Renal cortex interstitium (tissue), 11 donors: ENCODE data around the gene MNT. TPM values are rescaled to one million over a fixed set of nuclear protein-coding genes. Genes with fewer than 3 reads are reported as not detected.

ENCODE experiments used
- DNase-seq, 11 donors: peaks; one replicate each; pipeline ENCODE4 v3.0.0-alpha.2; 2013; ENCODE audit warnings: low read depth in 9 of 11, low spot score in 4 of 11; ENCODE audit errors: extremely low read depth in 1 of 11
- polyA plus RNA-seq, 3 donors: library from polyadenylated mRNA; unstranded; fragments of 120-200 nt; gene quantifications; one replicate each; pipeline ENCODE4 v1.2.1, GENCODE V29; 2013; ENCODE audit not compliant: insufficient read length in 3 of 3

Gene MNT
- polyA plus RNA-seq, 3 donors: 13.0 to 28.1 (median 18.5) TPM

GRCh38 chr17:2351269-2351668 is 49.6 kb downstream of the MNT start:
- DNase-seq: no peak

GRCh38 chr17:2347805-2348685 is 52.8 kb downstream of the MNT start:
- peak in 5 of 11 donors; percentile 40 to 75 (median 68) for DNase-seq

GRCh38 chr17:2346475-2346874 is 54.4 kb downstream of the MNT start:
- no peak for DNase-seq

- DNase-seq: no peak
Measured at GRCh38 chr17:2344528-2344927, 56.3 kb downstream of the MNT start.

- DNase-seq: no peak
Measured at GRCh38 chr17:2343421-2343820, 57.4 kb downstream of the MNT start.

- DNase-seq: no peak
Measured at GRCh38 chr17:2338315-2338657, 62.6 kb downstream of the MNT start.

GRCh38 chr17:2337544-2338314 is 63.1 kb downstream of the MNT start:
- DNase-seq: peak in 2 of 11 donors; percentile 29 to 56

GRCh38 chr17:2336852-2337543 is 63.9 kb downstream of the MNT start, which contains the start of gene SGSM2:
Gene SGSM2 (plus strand): TSS chr17:2337501. CDS start chr17:2337689, 188 bp downstream.
- DNase-seq: peak in 2 of 11 donors; percentile 44 to 63

GRCh38 chr17:2336215-2336851 is 64.5 kb downstream of the MNT start, which contains the start of gene TSR1:
Gene TSR1 (minus strand): TSS chr17:2336457. CDS start chr17:2336427, 30 bp downstream.
- DNase-seq: peak in 10 of 11 donors; percentile 72 to 92 (median 86)

- DNase-seq: no peak
Measured at GRCh38 chr17:2335726-2336214, 65.1 kb downstream of the MNT start.

Other genes starting within 250 kb of the MNT start
- 10 to 100 TPM; 27.1 to 32.1 (median 28.0) TPM for gene SMG6, start 97.3 kb downstream of the MNT start, polyA plus RNA-seq
- gene SRR, start 97.1 kb downstream of the MNT start, polyA plus RNA-seq: 10 to 100 TPM; 17.1 to 23.0 (median 22.9) TPM
- gene TSR1, start 64.6 kb downstream of the MNT start, polyA plus RNA-seq: 10 to 100 TPM; 38.7 to 41.4 (median 40.6) TPM
- gene SGSM2, start 63.6 kb downstream of the MNT start, polyA plus RNA-seq: 10 to 100 TPM; 61.6 to 79.9 (median 74.7) TPM
- gene METTL16, start 110.8 kb upstream of the MNT start, polyA plus RNA-seq: 10 to 100 TPM; 33.8 to 38.2 (median 35.3) TPM
- gene PAFAH1B1, start 192.6 kb upstream of the MNT start, polyA plus RNA-seq: 100 to 1,000 TPM; 130 to 157 (median 148) TPM